GM12874 (cell line): ENCODE measurements around the gene KDM8.

Experiments used
- CTCF ChIP-seq: IDR thresholded peaks from 2 replicates; pipeline ENCODE4 v1.5.1; 2011; ENCODE audit warnings: low read depth, mild to moderate bottlenecking, control low read depth, low read length, moderate library complexity; ENCODE audit not compliant: insufficient read depth

KDM8 gene

GRCh38 chr16:27224271-27224737 is 21.0 kb downstream of the KDM8 start:
- TF ChIP-seq CTCF = no peak

DNA sequence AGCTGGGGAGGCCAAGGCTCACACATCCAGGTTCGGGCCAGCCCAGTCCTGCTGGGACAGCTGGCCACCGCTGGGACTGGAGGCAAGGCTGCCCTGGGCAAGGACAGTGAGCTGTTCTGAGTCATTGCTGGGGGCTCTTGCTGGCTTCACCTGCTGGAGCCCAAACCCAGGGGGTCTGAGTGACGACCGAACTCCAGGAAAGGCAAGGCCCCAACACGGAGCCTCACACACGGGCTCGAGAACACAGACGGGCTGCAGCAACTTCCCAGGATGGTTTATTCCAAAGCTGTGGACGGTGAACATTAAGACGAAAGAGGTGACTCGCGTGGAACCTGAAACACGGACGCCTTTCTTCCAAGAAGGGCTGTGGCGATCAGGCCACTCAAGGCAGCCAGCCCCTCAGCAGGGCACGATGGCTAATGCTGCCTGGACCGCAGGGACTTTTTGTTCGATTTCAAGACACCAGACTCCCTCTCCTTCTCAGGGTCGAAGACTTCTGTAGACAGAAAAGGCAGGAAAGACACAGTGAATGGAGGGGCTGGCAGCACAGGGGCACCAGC is 21.5 kb downstream of the KDM8 start:
- no peak for TF ChIP-seq CTCF

GRCh38 chr16:27225536-27226360 is 22.4 kb downstream of the KDM8 start:
- TF ChIP-seq CTCF = no peak

GRCh38 chr16:27226476-27226875 is 23.1 kb downstream of the KDM8 start:
- no peak for TF ChIP-seq CTCF

DNA sequence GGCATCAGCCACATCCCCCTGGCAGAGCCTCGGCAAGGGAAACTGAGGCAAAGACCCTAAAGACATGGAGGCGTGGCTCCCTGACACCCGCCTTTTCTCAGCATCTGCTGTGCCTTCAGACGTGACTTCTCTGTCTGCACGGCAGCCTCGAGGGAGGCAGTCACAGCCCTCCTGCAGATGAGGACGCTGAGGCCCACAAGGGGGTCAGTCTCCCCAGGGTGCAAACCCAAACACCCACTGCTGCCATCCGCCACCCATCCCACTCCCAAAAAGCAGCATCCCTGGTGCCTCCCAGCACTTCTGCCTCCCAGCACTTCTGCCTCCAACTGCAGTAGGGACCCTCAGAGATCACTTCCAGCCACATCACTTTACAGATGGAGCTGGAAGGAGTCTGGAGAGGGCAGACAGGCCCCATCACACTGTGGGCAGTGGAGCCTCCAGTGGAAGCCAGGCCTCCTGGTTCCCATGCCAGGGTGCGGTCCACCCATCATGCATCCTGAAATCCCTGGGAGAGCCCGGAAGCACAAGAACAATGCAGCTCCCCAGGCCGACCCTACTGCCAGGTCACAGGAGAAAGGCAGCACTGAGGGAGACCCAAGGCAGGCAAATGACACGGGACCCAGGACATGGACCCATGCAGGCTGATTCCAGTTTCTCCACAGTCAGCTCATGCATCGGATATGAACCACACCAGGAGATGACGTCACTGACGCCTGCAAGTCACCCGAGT is 23.8 kb downstream of the KDM8 start:
- TF ChIP-seq CTCF = no peak

DNA sequence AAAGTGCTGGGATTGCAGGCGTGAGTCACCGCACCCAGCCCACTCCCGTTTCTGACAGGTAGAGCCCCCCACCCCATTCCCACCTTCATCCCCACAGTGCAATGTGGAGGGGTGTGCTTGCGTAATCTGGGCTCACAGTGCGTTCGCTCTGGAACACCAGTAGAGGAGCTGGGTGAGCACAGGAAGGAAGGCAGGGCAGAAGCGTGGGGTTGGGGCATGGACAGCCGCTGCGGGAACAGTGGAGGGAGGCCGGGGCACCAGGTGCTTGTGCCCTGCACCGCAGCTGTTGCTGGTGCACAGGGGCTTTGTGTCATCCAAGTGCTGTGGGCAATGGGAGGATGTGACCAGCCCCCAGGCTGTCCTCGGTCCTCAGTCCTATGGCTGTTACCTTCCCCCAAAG is 24.7 kb downstream of the KDM8 start:
- no peak for TF ChIP-seq CTCF
